Spleen (tissue), 7 donors: Measurements from ENCODE around the gene ABCA9.

Source experiments
- POLR2A ChIP-seq, 3 donors: fragments of 450-650 bp; IDR thresholded peaks; one replicate each; pipeline ENCODE4 v1.5.1; 2017; ENCODE audit warnings: antibody characterized with exemption in 3 of 3, mild to moderate bottlenecking in 1 of 3
- POLR2AphosphoS5 ChIP-seq, 3 donors: sonication (generic); formaldehyde crosslinking; IDR thresholded peaks; one replicate each; pipeline ENCODE4 v1.5.1; 2017; ENCODE audit warnings: antibody characterized with exemption in 3 of 3
- TF ChIP-seq, protein P1 (sequence below), 11 experiments: fragments of 200-600 bp in 7 of 11; fragments of 450-650 bp in 4 of 11; sonication (generic) in 4 of 11; IDR thresholded peaks in 8 of 11; conservative IDR thresholded peaks in 3 of 11; 1 replicate in 7 of 11; 2 replicates in 4 of 11; pipeline versions ENCODE4 v1.4.0 to v1.8.0; 2016 to 2021; ENCODE audit warnings: antibody characterized with exemption in 11 of 11, inconsistent platforms in 4 of 11, mild to moderate bottlenecking in 1 of 11
- donor health status: DM: no; HTN: no; CAD: no; lungs with moderate emphysema.
- donor health status: DM: no; HTN: no; CAD: no.
- donor health status: DM: no; HTN: no; CAD: no.

DNA sequence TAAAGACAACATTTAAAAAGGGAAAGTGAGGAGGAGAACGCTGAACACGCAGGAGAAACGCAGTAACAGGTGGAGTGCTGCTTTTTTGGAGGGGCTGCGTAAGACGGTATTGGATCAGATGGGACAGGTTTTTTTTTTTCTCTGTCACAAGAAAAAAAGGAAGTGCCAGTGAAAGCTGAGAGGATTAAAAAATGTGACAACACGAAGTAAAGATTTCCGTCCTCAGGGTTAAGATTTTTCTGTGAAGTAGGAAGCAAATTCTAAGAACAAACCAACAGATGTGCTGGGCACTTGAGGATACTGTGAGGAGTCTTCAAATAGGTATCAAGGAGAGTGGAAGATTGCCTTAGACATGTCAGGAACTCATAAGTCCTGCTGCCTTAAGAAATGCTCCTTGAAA is 5.8 kb upstream of the ABCA9 start:
- no peak for TF ChIP-seq POLR2AphosphoS5 (IDR thresholded peaks at IDR 0.05)
- TF ChIP-seq, protein P1, sequence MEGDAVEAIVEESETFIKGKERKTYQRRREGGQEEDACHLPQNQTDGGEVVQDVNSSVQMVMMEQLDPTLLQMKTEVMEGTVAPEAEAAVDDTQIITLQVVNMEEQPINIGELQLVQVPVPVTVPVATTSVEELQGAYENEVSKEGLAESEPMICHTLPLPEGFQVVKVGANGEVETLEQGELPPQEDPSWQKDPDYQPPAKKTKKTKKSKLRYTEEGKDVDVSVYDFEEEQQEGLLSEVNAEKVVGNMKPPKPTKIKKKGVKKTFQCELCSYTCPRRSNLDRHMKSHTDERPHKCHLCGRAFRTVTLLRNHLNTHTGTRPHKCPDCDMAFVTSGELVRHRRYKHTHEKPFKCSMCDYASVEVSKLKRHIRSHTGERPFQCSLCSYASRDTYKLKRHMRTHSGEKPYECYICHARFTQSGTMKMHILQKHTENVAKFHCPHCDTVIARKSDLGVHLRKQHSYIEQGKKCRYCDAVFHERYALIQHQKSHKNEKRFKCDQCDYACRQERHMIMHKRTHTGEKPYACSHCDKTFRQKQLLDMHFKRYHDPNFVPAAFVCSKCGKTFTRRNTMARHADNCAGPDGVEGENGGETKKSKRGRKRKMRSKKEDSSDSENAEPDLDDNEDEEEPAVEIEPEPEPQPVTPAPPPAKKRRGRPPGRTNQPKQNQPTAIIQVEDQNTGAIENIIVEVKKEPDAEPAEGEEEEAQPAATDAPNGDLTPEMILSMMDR (IDR thresholded peaks at IDR 0.05 in 8 of 11, conservative IDR thresholded peaks at IDR 0.05 in 3 of 11) = no peak
- TF ChIP-seq POLR2A (IDR thresholded peaks at IDR 0.05) = no peak
